H1 (cell line): ENCODE measurements around the gene TOMM7. TPM values are rescaled to one million over a fixed set of nuclear protein-coding genes. Genes with fewer than 3 reads are reported as not detected.

ENCODE experiments used
- CTCF ChIA-PET: fragments of 300-600 bp; sonication (Branson Sonifier 250); formaldehyde crosslinking; loops from one replicate; lab custom pipeline; 2021; ENCODE audit not compliant: partially characterized antibody; lab: Charles Lee
- POLR2A ChIA-PET: fragments of 300-600 bp; sonication (Branson Sonifier 250); formaldehyde crosslinking; loops from one replicate; lab custom pipeline; 2021; ENCODE audit warnings: inconsistent platforms; ENCODE audit not compliant: partially characterized antibody; lab: Charles Lee
- DNase-seq, 2 experiments: peaks; one replicate each; pipeline versions ENCODE4 v3.0.0 to v3.0.0-alpha.2; 2010 to 2022; ENCODE audit warnings: low spot score in 2 of 2, low read depth in 1 of 2, mixed read lengths in 1 of 2
- FAIRE-seq: peaks from 2 replicates; lab custom pipeline; 2011; peaks lifted over from hg19 to GRCh38; lab: Jason Lieb, UNC
- H2AFZ ChIP-seq: 2 replicates; pipeline ENCODE4 v1.8.1; 2012; ENCODE audit warnings: low read length, inconsistent platforms
- H2AK5ac ChIP-seq: 2 replicates; pipeline ENCODE4 v1.6.1; 2013; ENCODE audit warnings: low read depth, low read length
- H2BK120ac ChIP-seq: replicated peaks from 2 replicates; pipeline ENCODE3; 2013; ENCODE audit warnings: low read depth, low read length, inconsistent platforms
- H2BK12ac ChIP-seq: 2 replicates; pipeline ENCODE4 v1.6.1; 2013; ENCODE audit warnings: low read depth, low read length
- H2BK15ac ChIP-seq: 2 replicates; pipeline ENCODE4 v1.6.1; 2013; ENCODE audit warnings: low read length
- H2BK20ac ChIP-seq: 2 replicates; pipeline ENCODE4 v1.6.1; 2013; ENCODE audit warnings: low read length
- H2BK5ac ChIP-seq: 2 replicates; pipeline ENCODE4 v1.6.1; 2013; ENCODE audit warnings: low read depth, low read length
- H3K14ac ChIP-seq: 2 replicates; pipeline ENCODE4 v1.6.1; 2013; ENCODE audit warnings: inconsistent platforms; ENCODE audit not compliant: insufficient read length
- H3K18ac ChIP-seq: 2 replicates; pipeline ENCODE4 v1.6.1; 2013; ENCODE audit warnings: low read length; ENCODE audit errors: extremely low read depth
- H3K23ac ChIP-seq: 2 replicates; pipeline ENCODE4 v1.6.1; 2013; ENCODE audit warnings: inconsistent platforms; ENCODE audit not compliant: insufficient read length
- H3K23me2 ChIP-seq: 2 replicates; pipeline ENCODE4 v1.6.1; 2013; ENCODE audit warnings: low read depth, low read length
- H3K27ac ChIP-seq: 2 replicates; pipeline ENCODE4 v1.6.1; 2011; ENCODE audit warnings: low read depth, low read length, inconsistent platforms
- H3K27me3 ChIP-seq, 4 experiments: replicated peaks in 1 of 4; 1 replicate in 1 of 4; 2 replicates in 3 of 4; pipeline versions ENCODE4 v1.6.1 to v1.8.1; 2011 to 2013; ENCODE audit warnings: low read length in 3 of 4, mild to moderate bottlenecking in 3 of 4, inconsistent platforms in 2 of 4, mixed read lengths in 2 of 4, moderate library complexity in 1 of 4; ENCODE audit not compliant: control insufficient read depth in 3 of 4, insufficient read depth in 3 of 4; ENCODE audit errors: extremely low read depth in 1 of 4
- H3K36me3 ChIP-seq, 4 experiments: 2 replicates each; pipeline versions ENCODE4 v1.6.1 to v1.8.1; 2011 to 2013; ENCODE audit warnings: mild to moderate bottlenecking in 4 of 4, low read length in 3 of 4, moderate library complexity in 2 of 4, control low read depth in 1 of 4, inconsistent platforms in 1 of 4; ENCODE audit not compliant: insufficient read depth in 4 of 4, control insufficient read depth in 2 of 4
- H3K4ac ChIP-seq: replicated peaks from 2 replicates; pipeline ENCODE3; 2013; ENCODE audit warnings: low read length, low read depth, mixed read lengths, inconsistent platforms; ENCODE audit not compliant: insufficient read length
- H3K4me1 ChIP-seq, 4 experiments: replicated peaks in 1 of 4; 1 replicate in 1 of 4; 2 replicates in 3 of 4; pipeline versions ENCODE4 v1.6.1 to v1.8.1; 2011 to 2013; ENCODE audit warnings: low read length in 3 of 4, inconsistent platforms in 2 of 4, mixed read lengths in 1 of 4; ENCODE audit not compliant: insufficient read depth in 4 of 4, control insufficient read depth in 3 of 4
- H3K4me2 ChIP-seq, 2 experiments: 2 replicates each; pipeline versions ENCODE4 v1.6.1 to v1.8.1; 2011 to 2013; ENCODE audit warnings: low read depth in 2 of 2, low read length in 2 of 2, control low read depth in 1 of 2, inconsistent platforms in 1 of 2, mild to moderate bottlenecking in 1 of 2; ENCODE audit not compliant: insufficient read depth in 1 of 2
- H3K4me3 ChIP-seq, 4 experiments: fragments of 200-600, 300-600 bp in 1 of 4; sonication (generic), shearing (Covaris generic), sonication (Bioruptor Twin) in 1 of 4; 2 replicates each; pipeline versions ENCODE4 v1.5.1 to v1.8.1; 2011 to 2016; ENCODE audit warnings: low read length in 4 of 4, low read depth in 3 of 4, control low read depth in 2 of 4, inconsistent platforms in 2 of 4, mild to moderate bottlenecking in 2 of 4, mixed read lengths in 1 of 4, moderate library complexity in 1 of 4; ENCODE audit not compliant: insufficient read depth in 2 of 4; ENCODE audit errors: extremely low read depth in 1 of 4
- H3K56ac ChIP-seq: replicated peaks from 2 replicates; pipeline ENCODE3; 2013; ENCODE audit warnings: low read depth, mild to moderate bottlenecking, mixed read lengths, low read length, inconsistent platforms; ENCODE audit not compliant: insufficient read length
- H3K79me1 ChIP-seq: 2 replicates; pipeline ENCODE4 v1.6.1; 2013; ENCODE audit warnings: low read depth, low read length, control low read depth
- H3K79me2 ChIP-seq, 2 experiments: 2 replicates each; pipeline versions ENCODE4 v1.6.1 to v1.8.1; 2012 to 2013; ENCODE audit warnings: low read length in 2 of 2, mild to moderate bottlenecking in 2 of 2, inconsistent platforms in 1 of 2; ENCODE audit not compliant: insufficient read depth in 2 of 2, control insufficient read depth in 1 of 2
- H3K9ac ChIP-seq, 4 experiments: replicated peaks in 1 of 4; 1 replicate in 1 of 4; 2 replicates in 3 of 4; pipeline versions ENCODE4 v1.6.1 to v1.8.1; 2011 to 2013; ENCODE audit warnings: low read depth in 3 of 4, low read length in 3 of 4, control low read depth in 2 of 4, mild to moderate bottlenecking in 2 of 4, moderate library complexity in 2 of 4, inconsistent platforms in 1 of 4; ENCODE audit errors: extremely low read depth in 1 of 4
- H3K9me3 ChIP-seq, 2 experiments: 2 replicates each; pipeline versions ENCODE4 v1.6.1 to v1.8.1; 2012 to 2013; ENCODE audit warnings: mild to moderate bottlenecking in 2 of 2, moderate library complexity in 2 of 2, control low read depth in 1 of 2, inconsistent platforms in 1 of 2, low read depth in 1 of 2, low read length in 1 of 2, mixed read lengths in 1 of 2; ENCODE audit not compliant: insufficient read depth in 2 of 2
- H4K20me1 ChIP-seq, 2 experiments: replicated peaks in 1 of 2; 2 replicates each; pipeline versions ENCODE3 to v1.8.1; 2011 to 2013; ENCODE audit warnings: inconsistent platforms in 2 of 2, low read length in 2 of 2, mild to moderate bottlenecking in 1 of 2; ENCODE audit not compliant: insufficient read depth in 2 of 2, control insufficient read depth in 1 of 2
- H4K5ac ChIP-seq: 2 replicates; pipeline ENCODE4 v1.6.1; 2013; ENCODE audit warnings: low read length, low read depth, mixed read lengths, inconsistent platforms; ENCODE audit not compliant: insufficient read length
- H4K8ac ChIP-seq: 2 replicates; pipeline ENCODE4 v1.8.0; 2013; ENCODE audit warnings: mild to moderate bottlenecking, moderate library complexity, low read length, inconsistent platforms; ENCODE audit not compliant: insufficient read depth; ENCODE audit errors: extremely low read depth
- H4K91ac ChIP-seq: replicated peaks from 2 replicates; pipeline ENCODE3; 2013; ENCODE audit warnings: low read length, mixed read lengths, inconsistent platforms; ENCODE audit not compliant: insufficient read length
- CHD2 ChIP-seq: IDR thresholded peaks from 2 replicates; pipeline ENCODE4 v1.6.1; 2012; ENCODE audit warnings: low read length, improper control_type of control experiment
- RXRA ChIP-seq: IDR thresholded peaks from 2 replicates; pipeline ENCODE4 v1.6.1; 2011; ENCODE audit warnings: low read depth, mild to moderate bottlenecking, low read length, moderate library complexity; ENCODE audit not compliant: insufficient read depth
- SIRT6 ChIP-seq: IDR thresholded peaks from one replicate; pipeline ENCODE4 v1.7.1; 2012; ENCODE audit warnings: low read length, inconsistent platforms
- WGBS, 2 experiments: shearing (Covaris generic) in 1 of 2; methylation state at CpG; one replicate each; pipeline versions ENCODE4 v1.1.6 to v1.1.7; 2013 to 2015; ENCODE audit warnings: low lambda C conversion rate in 2 of 2, mixed read lengths in 2 of 2, inconsistent platforms in 1 of 2, low coverage in 1 of 2, missing lambda C conversion rate in 1 of 2; ENCODE audit not compliant: insufficient replicate concordance in 2 of 2, insufficient coverage in 1 of 2, insufficient read length in 1 of 2; ENCODE audit errors: extremely low coverage in 1 of 2, missing lambda C conversion rate in 1 of 2; 5-methylcytosine and 5-hydroxymethylcytosine counted together
- polyA plus RNA-seq, 7 experiments: library from polyadenylated mRNA; depleted of rRNA in 3 of 7; stranded (reverse) in 5 of 7; unstranded in 2 of 7; fragments of >200 nt in 5 of 7; fragments of 200-250 nt in 2 of 7; gene quantifications; 1 replicate in 5 of 7; 2 replicates in 1 of 7; 4 replicates in 1 of 7; pipeline versions ENCODE4 v1.2.1 to v1.2.3, GENCODE V29; 2011 to 2013; ENCODE audit warnings: missing spikeins in 2 of 7, mixed read lengths in 2 of 7
- total RNA-seq: library from RNA; stranded (reverse); fragmentation: NEBNext Ultra II Directional; extraction: Animal tissue kit (Norgen Biotek cat#: 25700); gene quantifications from 2 replicates; pipeline ENCODE4 v1.2.1, GENCODE V29; 2021

TOMM7 gene
- total and polyA plus RNA-seq, 2 of the 8 experiments (the other 6 are each of a cell fraction or from before 2014, with no cell fraction given): 389 to 508 TPM

- CTCF ChIA-PET: interaction anchor here (1.2 to 5.0 kb wide), 6 partner anchors 12 to 268 kb away, joined by 4 to 20 read pairs (median 6); no protein-coding TSS in a partner anchor
- no peak overlapping the region for H3K23ac ChIP-seq
- no peak overlapping the region for H4K5ac ChIP-seq
- TF ChIP-seq SIRT6 (no peak), CHD2 (no peak), RXRA (no peak)
These were observed 36.2 kb downstream of the TOMM7 start for GRCh38 chr7:22786290-22786932.

More at GRCh38 chr7:22786290-22786932, 36.2 kb downstream of the TOMM7 start:
- Histone ChIP-seq H3K9me3 (0 out of 4 replicates have a peak, but pooled peaks cover 0 to 2% of the 10 kb centered on the region in 2 experiments), H3K4me2 (no peak overlapping the region), H3K18ac (0 out of 2 replicates have a peak overlapping the region, but pooled peaks have one; percentile 15), H3K4ac (no peak overlapping the region), H3K4me1 (no peaks in the 10 kb centered on the region), H3K36me3 (no peaks in the 10 kb centered on the region), H4K20me1 (no peaks in the 10 kb centered on the region), H3K9ac (no peak overlapping the region), H2AFZ (peak overlapping the region; percentile 36; the same call in 1 of the 2 replicates), H2BK12ac (no peak overlapping the region; the same call in 1 of the 2 replicates), H2BK20ac (no peak overlapping the region), H2BK15ac (no peak overlapping the region), H4K8ac (no peak overlapping the region), H3K27me3 (no peaks in the 10 kb centered on the region), H3K56ac (no peak overlapping the region), H2BK120ac (no peak overlapping the region), H3K14ac (no peak overlapping the region), H4K91ac (no peak overlapping the region), H3K23me2 (no peaks in the 10 kb centered on the region), H3K79me2 (no peaks in the 10 kb centered on the region), H2AK5ac (no peak overlapping the region), H3K4me3 (no peak overlapping the region), H3K79me1 (no peaks in the 10 kb centered on the region), H3K27ac (no peak overlapping the region), H2BK5ac (no peak overlapping the region)
- FAIRE-seq (no peak), DNase-seq (no peak)
- POLR2A ChIA-PET: no interaction called here
- WGBS, 2 experiments: 81% methylated on average over 3 of the region's 3 CpGs; no CpG with 5 or more reads in 1 of the 2 experiments
